Esophagus muscularis mucosa (tissue), 4 donors: ENCODE data around the gene PRSS33.

ENCODE experiments used
- CTCF ChIP-seq, 3 experiments: fragments of 200-600 bp in 2 of 3; fragments of 450-650 bp in 1 of 3; sonication (generic) in 2 of 3; IDR thresholded peaks; one replicate each; pipeline ENCODE4 v1.5.1; 2017 to 2019; ENCODE audit warnings: antibody characterized with exemption in 3 of 3, mild to moderate bottlenecking in 2 of 3, moderate library complexity in 1 of 3
- EP300 ChIP-seq: sonication (generic); formaldehyde crosslinking; IDR thresholded peaks from one replicate; pipeline ENCODE4 v1.6.1; 2017; ENCODE audit warnings: antibody characterized with exemption
- POLR2A ChIP-seq: fragments of 450-650 bp; IDR thresholded peaks from one replicate; pipeline ENCODE4 v1.6.1; 2017; ENCODE audit warnings: antibody characterized with exemption, moderate library complexity, mild to moderate bottlenecking, low read depth
- POLR2AphosphoS5 ChIP-seq, 2 donors: sonication (generic); formaldehyde crosslinking; IDR thresholded peaks; one replicate each; pipeline ENCODE4 v1.6.1; 2017; ENCODE audit warnings: antibody characterized with exemption in 2 of 2

- TF ChIP-seq CTCF (IDR thresholded peaks at IDR 0.05) (no peak), POLR2A (no peak), EP300 (no peak), POLR2AphosphoS5 (IDR thresholded peaks at IDR 0.05) (no peak)
Measured at GRCh38 chr16:2749476-2749875, 37.9 kb downstream of the PRSS33 start.
